HG03135 (cell line): ENCODE measurements around the gene PTDSS2.

Source experiments
- ATAC-seq: cut with Tn5 transposase; IDR thresholded peaks from one replicate; pipeline ENCODE4 v1.9.1; 2021; ENCODE audit warnings: mild to moderate bottlenecking, moderate library complexity; ENCODE audit not compliant: unreplicated experiment

PTDSS2 gene

DNA sequence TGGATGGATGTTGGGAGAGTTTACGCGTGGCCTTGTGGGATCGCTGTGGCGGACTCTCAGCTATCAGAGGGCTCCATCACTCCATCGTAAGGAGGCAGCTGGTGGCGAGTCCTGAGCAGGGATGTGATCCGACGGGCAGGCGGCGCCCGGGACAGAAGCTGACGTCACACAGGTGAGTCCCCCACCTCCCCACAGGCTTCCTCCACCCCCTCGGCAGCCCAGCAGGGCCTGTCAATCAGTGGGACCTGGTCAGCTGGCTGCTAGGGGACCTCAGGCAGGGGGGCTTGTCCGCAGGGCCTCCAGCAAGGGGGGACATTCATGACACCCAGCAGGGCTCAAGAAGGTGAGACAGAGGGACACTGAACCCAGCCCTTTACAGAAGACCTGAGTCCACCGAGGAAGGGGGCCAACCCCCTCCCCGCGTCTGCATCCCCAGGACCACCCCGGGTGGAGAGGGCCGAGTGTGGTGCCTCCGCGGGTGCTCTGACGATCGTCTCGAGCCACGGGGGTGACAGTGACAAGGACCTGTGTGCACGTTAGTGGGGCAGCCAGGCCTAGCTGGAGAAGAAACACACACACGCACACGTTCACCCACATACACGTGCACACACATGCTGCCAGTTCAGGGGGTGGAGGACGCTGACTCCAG, 78.2 kb downstream of the PTDSS2 start:
- no peak for ATAC-seq

DNA sequence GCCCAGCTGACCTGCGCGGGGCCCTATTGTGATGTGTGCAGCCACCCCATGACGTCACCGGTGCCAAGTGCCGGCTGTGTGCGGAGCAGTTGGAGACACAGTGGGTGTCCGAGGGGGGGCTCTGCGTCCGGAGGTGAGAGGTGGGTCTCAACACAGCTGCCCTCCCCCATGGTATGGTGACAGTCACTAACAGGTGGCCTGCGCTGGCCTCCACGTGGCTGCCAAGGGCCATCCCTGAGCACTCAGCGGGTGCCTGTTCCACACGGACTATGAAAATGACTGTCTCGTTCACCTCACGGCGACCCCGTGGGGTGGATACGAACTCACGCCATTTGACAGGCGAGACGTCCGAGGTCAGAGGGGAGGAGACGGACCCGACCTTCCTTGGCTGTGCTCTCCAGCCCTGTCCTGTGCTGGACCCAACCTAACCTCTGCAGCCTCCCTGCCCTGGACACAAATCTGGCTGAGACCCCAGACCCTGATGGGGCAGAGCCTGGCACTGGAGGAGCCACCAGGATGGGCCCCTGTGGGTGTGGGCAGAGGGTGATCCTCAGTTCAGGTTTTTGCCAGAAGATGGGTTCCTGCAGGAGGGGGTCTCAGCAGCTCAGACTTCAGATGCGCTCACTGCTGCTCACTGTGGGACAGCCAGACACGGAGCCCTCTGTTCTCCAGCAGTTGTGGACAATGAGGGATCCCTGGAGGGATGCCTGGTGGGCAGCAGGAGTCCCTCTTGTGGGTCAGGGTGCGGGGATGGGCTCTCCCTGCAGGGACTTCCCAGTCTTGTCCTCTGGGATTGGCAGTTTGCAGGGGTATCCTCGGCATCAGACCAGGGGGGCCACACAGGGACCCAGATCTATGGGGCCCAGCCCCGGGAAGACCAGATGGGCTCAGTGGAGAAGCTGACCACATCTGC, 79.0 kb downstream of the PTDSS2 start:
- ATAC-seq, result no peak

DNA sequence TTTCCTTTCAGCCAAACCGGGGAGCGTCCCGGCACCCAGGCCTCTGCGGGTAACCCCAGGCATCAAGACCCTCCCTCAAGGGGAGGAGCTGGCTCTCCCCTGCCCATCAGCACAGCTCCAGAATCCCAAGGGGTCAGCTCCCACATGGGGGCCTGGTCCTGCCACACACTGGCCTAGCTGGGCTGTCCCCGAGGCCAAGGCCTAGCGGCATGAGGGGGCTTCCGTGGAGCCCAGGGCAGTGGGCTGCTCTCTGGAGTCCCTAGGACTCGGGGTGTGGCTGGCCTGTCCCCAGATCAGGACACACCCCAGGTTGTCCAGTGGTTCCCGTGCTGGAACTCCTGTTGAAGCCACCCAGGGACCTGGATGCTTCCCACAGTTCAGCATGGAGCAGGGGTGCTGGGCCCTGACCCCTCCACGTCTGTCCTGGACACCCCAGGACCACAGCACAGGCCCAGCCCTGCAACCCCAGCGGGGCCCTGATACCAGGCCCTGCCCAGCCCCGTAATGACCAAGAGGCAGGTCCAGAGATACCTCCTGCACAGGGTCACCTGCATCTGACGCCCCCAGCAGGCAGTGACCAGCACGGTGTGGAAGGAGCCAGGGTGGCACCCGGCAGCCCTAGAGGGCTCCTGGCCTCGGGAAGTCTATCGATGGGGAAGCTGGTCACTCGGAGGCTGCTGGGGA, 79.8 kb downstream of the PTDSS2 start:
- no peak for ATAC-seq

DNA sequence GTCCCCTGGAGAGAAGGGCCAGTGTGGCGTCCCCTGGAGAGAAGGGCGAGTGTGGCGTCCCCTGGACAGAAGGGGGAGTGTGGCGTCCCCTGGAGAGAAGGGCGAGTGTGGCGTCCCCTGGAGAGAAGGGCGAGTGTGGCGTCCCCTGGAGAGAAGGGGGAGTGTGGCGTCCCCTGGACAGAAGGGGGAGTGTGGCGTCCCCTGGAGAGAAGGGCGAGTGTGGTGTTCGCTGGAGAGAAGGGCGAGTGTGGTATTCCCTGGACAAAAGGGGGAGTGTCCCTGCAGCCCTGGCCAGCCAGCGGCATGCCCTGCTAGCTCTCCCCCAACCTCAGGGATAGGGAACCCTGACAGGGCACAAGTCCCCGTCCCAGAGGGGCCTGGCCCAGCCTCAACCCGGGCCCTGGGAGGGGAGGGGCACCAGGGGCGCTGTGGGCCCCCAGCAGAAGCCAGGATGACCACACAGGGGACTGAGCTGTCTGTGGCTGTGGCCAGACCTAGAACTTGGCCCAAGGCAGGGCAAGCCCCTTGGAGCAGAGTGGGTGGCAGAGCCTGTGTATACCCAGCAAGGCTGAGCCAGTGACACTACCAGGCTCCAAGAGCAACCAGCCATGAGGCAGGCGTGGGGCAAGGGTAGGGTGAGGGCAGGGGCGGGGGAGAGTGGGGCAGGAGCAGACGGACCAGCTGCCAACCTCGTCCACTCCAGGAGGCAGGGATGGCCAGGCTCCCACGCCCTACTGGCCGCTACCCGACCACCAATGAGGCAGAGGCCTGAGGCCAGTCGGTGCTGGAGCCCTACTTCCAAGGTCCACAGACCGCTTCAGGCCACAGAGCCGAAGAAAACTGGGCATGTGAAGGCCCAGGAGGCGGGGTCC, 81.1 kb downstream of the PTDSS2 start:
- no peak for ATAC-seq

DNA sequence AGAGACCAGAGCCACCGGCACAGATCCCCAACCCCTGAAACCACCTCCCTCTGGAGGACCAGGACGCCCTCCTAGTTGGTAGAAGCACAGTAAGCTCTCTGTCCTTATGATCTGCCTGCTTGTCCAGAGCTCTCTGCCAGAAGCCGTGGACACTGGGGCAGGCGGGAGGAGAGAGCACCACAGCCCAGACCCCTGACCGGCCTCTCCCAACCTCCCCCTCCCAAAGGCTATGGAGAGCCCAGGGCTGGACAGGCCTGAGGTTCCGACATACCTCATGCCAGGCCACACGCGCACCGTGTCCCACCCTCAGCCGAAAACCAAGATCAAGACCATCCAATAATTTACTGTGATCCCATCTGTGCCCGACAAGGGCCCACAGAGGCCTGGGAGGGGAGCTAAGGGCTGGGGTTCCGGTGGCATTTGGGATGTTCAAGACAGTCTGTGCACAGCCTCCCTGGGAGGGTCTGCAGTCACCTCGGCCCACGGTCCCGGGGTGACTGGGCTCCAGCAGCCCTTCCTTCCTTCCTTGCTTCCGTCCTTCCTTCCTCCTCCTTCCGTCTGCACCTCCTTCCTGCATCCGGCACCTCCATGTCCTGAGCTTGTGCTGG, 81.9 kb downstream of the PTDSS2 start:
- ATAC-seq, result no peak

DNA sequence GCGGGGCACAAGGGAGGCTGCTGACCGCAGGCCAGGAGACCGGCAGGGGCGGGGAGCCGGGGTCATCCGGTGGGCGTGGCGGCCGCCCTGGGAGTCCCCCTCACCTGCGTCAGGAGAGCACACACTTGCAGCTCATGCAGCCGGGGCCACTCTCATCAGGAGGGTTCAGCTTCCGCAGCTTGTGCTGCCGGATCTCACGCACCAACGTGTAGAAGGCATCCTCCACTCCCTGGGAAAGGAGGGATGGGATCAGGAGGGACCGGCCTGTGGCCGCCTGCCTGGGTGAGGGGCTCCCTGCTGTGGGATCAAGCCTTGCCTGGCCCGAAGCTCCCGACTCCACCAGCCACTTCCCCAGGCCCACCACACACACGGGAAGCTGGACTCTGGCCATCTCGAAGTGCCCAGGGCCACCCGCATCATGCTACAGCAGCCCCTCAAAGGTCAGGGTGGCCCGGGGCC, 82.5 kb downstream of the PTDSS2 start:
- no peak for ATAC-seq

DNA sequence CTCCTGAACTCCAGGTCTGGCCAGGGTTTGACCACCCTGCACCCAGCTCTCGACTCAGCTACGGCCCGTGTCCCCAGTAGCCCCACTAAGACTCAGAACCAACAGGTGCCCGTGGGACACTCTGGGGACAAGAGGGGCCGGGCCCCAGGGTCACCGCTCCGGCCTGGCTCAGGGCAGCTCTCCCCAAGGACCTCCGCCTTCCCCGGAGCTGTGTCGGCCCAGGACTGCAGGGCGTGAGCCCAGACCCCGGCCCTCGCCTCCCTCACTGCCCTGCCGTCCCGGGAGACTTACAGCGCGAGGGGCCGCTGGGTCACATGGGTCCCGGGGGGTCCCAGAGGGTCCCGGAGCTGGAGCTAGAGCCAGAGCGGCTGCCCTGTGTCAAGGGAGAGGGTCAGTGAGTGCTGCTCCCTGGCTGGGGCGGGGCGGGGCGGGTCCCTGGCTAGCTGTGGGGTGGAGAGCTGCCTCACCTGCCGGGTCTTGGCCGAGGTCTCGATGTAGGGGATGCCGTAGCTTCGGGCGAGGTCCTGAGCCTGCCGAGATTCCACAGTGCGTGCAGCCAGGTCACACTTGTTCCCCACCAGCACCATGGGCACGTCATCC, 83.0 kb downstream of the PTDSS2 start:
- ATAC-seq, result no peak

DNA sequence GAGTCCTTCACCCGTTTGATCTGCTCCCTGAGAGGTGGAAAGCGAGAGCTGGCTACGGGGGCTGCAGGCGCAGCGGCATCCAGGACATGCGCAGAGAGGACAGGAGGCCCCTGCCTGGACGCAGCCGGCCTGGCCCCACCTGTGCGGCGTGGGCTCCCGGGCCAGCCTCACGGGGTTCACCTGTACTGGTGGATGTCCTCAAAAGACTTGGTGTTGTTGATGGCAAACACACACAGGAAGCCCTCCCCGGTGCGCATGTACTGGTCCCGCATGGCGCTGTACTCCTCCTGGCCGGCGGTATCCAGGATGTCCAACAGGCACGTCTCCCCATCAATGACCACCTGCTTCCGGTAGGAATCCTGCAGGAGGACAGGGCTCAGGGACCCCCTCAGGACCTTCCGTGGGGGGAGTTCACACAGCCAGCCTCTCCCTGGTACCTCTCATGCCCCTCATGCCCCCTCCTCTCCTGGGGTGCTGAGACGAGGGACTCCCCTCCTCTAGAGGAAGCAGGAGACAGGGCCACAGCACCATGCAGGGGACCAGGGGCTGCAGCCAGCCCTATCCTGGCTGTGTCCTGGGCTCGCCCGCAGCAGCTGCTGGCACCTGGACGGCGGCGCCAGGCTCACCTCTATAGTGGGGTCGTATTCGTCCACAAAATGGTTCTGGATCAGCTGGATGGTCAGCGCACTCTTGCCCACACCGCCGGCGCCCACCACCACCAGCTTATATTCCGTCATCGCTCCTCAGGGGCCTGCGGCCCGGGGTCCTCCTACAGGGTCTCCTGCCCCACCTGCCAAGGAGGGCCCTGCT, 83.7 kb downstream of the PTDSS2 start:
- no peak for ATAC-seq

DNA sequence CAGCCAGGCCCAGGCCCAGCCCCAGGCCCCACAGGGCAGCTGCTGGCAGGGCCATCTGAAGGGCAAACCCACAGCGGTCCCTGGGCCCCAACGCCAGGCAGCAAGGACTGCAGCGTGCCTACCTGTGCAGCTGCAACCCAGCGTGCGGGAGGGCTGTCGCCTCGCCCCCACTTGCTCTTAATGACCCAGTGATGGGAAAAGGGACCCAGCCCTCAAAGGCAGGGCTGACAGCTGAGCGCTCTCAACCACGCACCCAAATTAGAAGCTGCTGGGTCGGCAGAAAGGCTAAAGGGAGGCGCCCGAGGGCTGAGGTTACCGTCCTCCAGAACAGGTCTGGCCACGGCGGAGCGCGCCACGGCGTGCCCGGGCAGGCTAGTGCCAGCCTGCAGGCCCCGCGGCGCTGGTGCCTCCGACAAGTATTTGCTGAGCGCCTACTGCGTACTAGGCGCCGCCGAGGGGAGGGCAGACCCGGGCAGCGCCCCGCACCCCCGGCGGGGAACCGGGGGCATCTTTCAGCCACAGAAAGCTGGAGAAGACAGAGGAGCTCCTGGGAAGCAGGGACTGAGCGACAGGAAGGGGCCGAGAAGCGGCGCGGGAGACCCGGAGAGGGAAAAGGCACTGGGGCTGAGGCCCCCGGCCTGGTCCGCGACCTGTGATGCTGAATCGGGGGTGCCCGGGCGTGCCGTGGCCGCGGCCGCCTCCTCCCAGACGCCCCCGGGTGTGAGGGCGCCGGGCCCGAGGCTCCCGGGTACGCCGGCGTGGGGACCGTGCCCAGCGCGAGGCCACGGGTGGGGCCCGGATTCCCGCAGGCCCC, 84.5 kb downstream of the PTDSS2 start:
- ATAC-seq, result no peak

DNA sequence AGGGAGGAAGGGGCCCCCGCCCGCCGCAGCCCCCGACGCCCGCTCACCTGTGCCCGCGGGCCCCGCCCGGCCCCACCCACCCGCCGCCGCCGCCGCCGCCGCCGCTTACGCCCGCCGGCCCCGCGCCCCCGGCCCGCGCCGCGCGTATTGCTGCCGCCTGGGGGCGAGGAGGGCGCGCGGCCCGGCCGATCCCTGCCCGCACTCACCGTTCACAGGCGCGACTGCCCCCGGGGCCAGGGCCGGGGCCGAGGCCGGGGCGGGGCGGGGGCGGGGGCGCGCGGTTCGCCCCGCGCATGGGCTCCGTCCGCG, 85.1 kb downstream of the PTDSS2 start:
- ATAC-seq, result no peak

DNA sequence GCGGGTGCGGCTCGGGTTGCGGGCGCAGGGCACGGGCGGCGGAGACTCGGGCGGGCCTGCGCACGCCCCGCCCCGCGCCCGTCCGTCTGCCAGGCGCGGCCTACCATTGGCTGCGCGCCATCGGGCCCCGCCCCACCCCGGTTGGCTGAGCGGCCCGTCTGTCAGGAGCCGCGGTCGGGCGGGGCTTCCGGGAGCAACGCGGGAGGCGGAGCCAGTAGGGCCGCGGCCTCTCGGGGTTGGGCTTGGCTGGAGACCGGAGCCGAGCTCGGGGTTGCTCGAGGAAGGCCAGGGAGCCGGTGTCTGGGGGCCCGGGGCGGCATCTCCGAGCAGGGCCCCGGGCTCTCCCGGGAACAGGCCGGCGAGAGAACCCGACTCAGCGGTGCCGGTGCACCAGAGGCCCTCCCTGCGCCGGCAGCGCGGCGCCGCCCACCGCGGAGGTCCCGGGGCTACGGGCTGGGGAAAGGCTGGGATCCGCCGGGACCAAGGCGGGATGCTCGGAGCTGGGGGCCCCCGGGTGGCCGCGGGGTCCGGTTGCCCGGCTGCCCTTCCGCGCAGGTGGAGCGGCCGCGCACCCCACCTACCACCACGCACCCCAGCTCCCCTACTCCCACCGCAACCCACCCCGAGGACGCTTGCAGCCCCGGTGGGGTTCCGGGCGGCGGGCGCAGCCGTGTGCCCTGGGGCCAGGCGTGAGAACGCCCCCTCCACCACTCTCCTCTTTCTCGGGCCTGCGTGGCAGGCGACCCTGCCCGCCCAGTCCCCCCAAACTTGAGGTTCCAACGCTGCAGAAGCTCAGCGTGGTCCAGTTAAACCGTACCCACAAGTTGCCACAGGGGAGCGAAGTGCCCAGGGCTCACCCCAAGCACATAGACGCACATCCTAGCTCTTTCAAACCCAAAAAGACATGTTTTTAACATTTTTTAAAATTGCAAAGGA, 85.7 kb downstream of the PTDSS2 start, which contains the start of gene HRAS:
HRAS (minus strand) TSS at position 58 of the 936 bp plus-strand sequence.
- peak; percentile 60 for ATAC-seq

DNA sequence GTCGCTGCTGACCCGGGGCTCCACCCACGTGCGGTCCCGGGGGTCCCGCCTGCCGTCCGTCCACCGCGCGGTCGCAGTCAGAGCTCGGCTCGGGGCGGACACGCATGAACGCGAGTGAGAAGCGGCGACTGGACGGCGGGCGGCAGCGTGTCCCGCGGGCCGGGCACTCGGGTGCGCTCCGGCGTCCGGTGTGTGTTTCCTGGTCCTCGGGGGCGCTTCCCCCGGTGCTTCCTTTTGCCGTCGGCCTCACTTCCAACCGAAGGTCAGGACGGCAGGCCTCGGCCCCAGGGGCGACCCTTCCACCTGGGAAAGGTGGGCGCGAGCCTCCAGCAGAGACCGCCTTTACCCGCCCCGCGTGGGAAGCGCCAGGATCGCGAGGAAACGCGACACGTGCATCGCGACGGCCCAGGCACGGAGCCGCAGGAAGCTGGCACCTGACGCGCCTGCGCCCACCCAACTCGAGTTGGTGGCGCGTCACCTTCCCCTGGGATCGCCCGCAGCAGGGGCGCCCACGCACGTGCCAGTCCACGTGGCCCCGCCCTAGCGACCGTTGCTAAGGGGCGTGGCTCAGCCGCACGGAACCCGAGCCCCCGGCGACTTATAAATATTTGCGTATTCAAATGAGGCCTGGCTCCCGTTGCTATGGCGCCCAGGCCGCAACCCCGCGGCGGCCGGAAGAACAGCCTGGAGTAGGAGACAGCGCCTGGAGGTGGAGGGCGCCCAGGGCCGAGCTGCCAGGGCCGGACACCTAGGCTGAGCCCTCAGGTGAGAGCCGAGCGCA, 87.0 kb downstream of the PTDSS2 start, which contains the start of gene LRRC56:
LRRC56 (plus strand) TSS at position 687 of the 781 bp plus-strand sequence. CDS start 3,158 bp downstream, outside the sequence.
- peak; percentile 48 for ATAC-seq

DNA sequence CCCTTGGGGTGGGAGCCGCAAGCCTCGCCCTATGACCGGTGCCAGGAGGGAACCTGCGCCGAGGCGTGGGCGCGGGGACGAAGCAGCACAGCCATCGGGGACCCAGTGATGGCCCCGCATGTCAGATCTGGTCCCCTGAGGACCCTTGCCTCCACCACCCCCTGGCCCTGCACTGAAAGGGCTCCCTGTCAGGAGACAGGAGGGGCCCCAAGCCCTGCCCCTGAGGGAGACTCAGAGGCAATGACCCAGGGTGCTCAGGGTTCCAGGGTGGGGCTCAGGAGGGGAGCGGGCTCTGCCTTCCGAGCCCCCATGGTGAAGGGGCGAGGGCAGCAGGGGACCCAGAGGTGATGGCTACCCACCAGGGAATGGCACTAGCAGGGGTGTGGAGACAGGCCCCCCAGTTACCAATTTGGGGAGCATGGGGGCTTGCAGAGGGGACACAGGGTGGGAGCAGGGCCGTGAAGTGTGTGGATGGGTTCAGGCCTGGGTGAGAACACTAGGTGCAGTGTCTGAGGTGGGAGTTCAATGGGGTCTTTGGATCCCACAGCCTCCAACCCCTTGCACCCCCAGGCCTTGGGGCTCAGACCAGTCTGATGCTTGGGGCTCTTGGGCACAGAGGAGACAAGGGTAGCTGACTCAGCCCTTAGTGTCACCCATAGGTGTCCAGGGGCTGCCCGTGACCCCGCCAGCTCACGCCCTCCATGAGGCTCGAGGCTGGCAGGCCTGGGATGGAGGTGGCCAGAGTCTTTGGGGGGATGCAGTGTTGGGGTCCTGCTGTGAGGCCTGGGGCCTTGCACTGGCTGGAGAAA, 87.7 kb downstream of the PTDSS2 start:
- ATAC-seq, result no peak

DNA sequence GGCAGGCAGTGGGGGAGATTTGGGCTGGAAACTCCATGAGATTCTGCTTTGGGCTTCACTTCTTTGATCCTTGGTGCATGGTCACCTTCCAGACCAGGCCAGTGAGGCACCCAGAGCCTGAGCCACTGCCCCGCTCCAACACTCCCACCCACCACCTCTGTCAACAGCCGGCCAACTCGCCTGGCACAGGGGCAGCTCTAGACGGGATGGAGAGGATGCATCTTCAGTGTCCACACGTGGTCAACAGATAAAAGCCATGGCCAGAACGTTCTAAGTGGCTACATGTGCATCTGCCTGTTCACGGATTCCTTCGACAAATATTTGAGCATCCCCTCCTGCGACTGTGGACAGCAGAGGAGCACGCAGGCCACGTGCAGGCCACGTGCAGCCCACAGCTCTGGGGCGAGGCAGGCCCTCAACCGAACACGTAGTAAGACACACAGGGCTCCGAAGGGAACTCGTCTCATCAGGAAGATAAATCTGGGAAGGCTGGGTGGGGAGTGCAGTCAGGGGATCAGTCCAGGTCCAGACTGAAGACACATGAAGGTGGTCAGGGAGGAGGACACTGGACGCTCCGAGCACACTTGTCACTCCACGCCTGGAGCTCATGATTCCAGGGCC, 88.5 kb downstream of the PTDSS2 start:
- no peak for ATAC-seq

DNA sequence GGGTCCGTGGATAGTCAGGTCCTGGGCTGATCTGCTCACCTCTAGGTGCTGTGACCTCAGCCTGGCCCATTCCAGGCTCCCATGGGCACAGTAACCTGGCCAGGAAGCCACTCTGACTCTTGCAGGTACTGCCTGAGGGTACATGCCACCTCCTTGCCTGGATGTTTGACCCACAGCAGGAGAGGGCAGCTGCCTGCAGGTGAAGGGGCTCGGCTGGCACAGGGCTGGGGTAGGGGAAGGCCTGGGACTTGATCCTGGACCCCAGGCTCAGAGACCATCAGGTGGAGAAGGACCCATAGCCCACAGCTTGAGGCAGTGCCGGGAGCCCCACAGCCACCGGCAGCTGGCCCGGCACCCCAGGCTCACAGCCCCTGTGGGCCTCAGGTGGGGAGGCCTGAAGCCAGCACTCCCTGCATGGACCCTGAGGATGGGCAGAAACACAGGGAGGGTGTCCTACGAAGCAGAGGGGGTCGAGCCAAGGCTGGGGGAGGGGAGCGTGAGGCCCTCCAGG, 89.9 kb downstream of the PTDSS2 start:
- no peak for ATAC-seq
